ENCODE results near the gene TNFRSF12A.

DNA sequence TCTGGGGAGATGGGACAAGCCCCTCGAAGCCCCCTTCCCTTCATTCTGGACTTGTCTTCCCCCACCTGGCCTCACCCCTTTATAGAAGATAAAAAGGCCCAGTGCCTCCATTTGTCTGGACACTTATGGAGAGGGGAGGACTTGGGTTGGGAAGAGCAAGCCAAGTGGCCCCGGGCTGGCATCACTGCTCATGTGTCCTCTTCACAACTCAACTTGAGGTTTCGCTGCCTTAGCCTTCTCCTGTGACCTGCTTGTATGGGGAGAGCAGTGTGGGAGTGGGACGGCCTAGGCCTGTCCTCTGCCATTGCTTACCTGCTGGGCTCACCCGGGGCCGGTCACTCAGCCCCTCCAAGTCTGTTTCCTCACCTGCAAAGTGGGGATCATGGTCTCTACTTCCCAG lies 49.6 kb upstream of the TNFRSF12A start:
- no peak for TF ChIP-seq CTCF (IDR thresholded peaks at IDR 0.05)
- no peak for TF ChIP-seq POLR2AphosphoS5 (IDR thresholded peaks at IDR 0.05)
- no peak for TF ChIP-seq POLR2A (IDR thresholded peaks at IDR 0.05)
